AG04450 (cell line): ENCODE measurements around the gene RMC1. TPM values are rescaled to one million over a fixed set of nuclear protein-coding genes. Genes with fewer than 3 reads are reported as not detected.
"Not testable (repeated sequence)": the region's sequence is repeated elsewhere in the genome, so short reads cannot be mapped to it uniquely, and the experiment has no call there.

Experiments used
- CTCF ChIA-PET: fragments of 300-600, 350-600 bp; formaldehyde crosslinking; extraction: SDS; loops from one replicate; lab custom pipeline; 2022; ENCODE audit warnings: antibody characterized with exemption, inconsistent platforms; lab: Charles Lee
- POLR2A ChIA-PET: fragments of 350-600 bp; formaldehyde crosslinking; extraction: SDS; loops from one replicate; lab custom pipeline; 2021; ENCODE audit warnings: antibody characterized with exemption, inconsistent platforms; lab: Yijun Ruan, JAX
- DNase-seq: peaks from one replicate; pipeline ENCODE4 v3.0.0-alpha.2; 2011; ENCODE audit warnings: low read depth, low spot score
- H3K27ac ChIP-seq: one replicate; pipeline ENCODE4 v1.5.1; 2012; ENCODE audit warnings: low read depth, low read length, control low read depth
- H3K27me3 ChIP-seq: one replicate; pipeline ENCODE4 v1.6.0; 2012; ENCODE audit warnings: low read length; ENCODE audit not compliant: control insufficient read depth, insufficient read depth
- H3K4me3 ChIP-seq: 2 replicates; pipeline ENCODE4 v1.5.1; 2011; ENCODE audit warnings: mild to moderate bottlenecking, low read depth, low read length, control low read depth
- H3K9me3 ChIP-seq: 2 replicates; pipeline ENCODE4 v1.5.1; 2012; ENCODE audit warnings: low read length; ENCODE audit not compliant: control insufficient read depth, insufficient read depth
- polyA plus RNA-seq: library from polyadenylated mRNA; depleted of rRNA; stranded (reverse); fragments of >200 nt; gene quantifications from 2 replicates; pipeline ENCODE4 v1.2.3, GENCODE V29; 2011
- TF ChIP-seq, protein P1 (sequence below): IDR thresholded peaks from 2 replicates; pipeline ENCODE4 v1.5.1; 2011; ENCODE audit warnings: low read depth, low read length, control low read depth, inconsistent platforms

RMC1 gene
- polyA plus RNA-seq, 1 experiment: 16.3 TPM

GRCh38 chr18:23572570-23572969 is 69.3 kb downstream of the RMC1 start:
- POLR2A ChIA-PET: no interaction called here
- no peaks in the 10 kb centered on the region for H3K27me3 ChIP-seq
- DNase-seq: no peak
- H3K9me3 ChIP-seq: no peaks in the 10 kb centered on the region
- TF ChIP-seq, protein P1, sequence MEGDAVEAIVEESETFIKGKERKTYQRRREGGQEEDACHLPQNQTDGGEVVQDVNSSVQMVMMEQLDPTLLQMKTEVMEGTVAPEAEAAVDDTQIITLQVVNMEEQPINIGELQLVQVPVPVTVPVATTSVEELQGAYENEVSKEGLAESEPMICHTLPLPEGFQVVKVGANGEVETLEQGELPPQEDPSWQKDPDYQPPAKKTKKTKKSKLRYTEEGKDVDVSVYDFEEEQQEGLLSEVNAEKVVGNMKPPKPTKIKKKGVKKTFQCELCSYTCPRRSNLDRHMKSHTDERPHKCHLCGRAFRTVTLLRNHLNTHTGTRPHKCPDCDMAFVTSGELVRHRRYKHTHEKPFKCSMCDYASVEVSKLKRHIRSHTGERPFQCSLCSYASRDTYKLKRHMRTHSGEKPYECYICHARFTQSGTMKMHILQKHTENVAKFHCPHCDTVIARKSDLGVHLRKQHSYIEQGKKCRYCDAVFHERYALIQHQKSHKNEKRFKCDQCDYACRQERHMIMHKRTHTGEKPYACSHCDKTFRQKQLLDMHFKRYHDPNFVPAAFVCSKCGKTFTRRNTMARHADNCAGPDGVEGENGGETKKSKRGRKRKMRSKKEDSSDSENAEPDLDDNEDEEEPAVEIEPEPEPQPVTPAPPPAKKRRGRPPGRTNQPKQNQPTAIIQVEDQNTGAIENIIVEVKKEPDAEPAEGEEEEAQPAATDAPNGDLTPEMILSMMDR: no peak
- CTCF ChIA-PET: interaction anchor here (1.0 kb wide), 1 partner anchor 15 kb away, joined by 3 read pairs; no protein-coding TSS in a partner anchor
- no peak overlapping the region for H3K4me3 ChIP-seq
- no peak overlapping the region for H3K27ac ChIP-seq

DNA sequence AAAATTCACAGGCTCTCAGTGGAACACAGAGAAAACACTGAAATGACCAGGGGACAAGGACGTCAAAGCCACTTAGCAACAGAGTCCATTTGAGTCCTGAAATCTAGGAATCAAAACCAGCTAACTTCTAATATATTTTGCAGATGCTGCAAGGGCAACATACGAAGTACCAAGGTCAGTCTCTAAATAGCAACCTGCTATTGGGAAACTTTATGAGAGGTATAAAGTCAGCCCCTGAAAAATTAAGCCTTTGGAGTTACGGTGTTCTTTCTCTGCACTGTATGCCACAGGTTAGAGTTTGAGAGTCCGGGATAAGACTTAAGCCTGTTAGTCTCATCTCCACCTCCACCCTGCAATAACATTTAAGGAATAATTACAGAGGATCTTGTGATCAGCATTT is 69.7 kb downstream of the RMC1 start:
- TF ChIP-seq, protein P1: no peak
- no peak for DNase-seq
- H3K9me3 ChIP-seq: no peaks in the 10 kb centered on the region
- H3K27ac ChIP-seq: no peak overlapping the region
- CTCF ChIA-PET: no interaction called here
- POLR2A ChIA-PET: no interaction called here
- H3K27me3 ChIP-seq: peaks cover under 1% of the 10 kb centered on the region
- no peak overlapping the region for H3K4me3 ChIP-seq

DNA sequence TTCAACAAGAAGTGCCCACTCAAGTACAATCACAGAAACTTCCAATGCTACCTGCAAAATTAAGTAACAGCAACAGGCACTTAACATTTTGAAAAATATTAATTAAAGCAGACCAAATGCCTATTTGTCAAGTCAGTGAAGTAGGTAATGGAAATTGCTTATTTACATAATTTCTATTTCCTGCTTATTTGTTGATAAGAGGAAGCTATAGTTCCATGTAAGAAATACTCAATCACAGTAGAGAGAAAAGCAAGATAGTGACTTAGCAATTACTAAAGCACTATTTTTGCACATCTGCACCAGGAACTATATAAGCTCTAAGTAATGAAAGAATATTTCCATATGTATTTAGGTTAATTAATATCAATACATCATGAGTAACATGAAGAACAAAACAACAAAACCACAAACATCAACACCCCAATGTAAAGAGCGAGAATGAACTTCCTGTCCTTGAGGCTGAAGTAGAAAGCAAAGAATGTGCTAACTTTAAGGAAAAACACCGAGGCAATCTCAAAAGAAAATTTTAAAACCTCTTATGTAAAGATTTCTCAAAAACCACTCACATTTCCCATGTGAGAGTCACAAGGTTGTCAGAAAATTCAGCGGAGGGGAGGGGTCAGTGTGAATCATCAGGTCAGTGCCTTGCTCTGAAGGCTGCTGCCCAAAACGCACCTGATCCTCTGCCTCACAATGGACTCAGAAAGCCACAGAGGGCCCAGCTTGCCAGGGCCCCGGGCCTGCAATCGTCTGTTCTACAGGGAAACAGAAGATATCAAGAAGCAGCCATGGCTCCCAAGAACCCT is 70.5 kb downstream of the RMC1 start:
- Histone ChIP-seq H3K9me3 (no peaks in the 10 kb centered on the region), H3K27ac (no peak overlapping the region), H3K4me3 (no peak overlapping the region), H3K27me3 (peaks cover 8% of the 10 kb centered on the region)
- no peak for DNase-seq
- TF ChIP-seq, protein P1: no peak
- ChIA-PET CTCF (interaction anchor here (1.9 kb wide), 1 partner anchor 58 kb away, joined by 5 read pairs; no protein-coding TSS in a partner anchor), POLR2A (no interaction called here)

DNA sequence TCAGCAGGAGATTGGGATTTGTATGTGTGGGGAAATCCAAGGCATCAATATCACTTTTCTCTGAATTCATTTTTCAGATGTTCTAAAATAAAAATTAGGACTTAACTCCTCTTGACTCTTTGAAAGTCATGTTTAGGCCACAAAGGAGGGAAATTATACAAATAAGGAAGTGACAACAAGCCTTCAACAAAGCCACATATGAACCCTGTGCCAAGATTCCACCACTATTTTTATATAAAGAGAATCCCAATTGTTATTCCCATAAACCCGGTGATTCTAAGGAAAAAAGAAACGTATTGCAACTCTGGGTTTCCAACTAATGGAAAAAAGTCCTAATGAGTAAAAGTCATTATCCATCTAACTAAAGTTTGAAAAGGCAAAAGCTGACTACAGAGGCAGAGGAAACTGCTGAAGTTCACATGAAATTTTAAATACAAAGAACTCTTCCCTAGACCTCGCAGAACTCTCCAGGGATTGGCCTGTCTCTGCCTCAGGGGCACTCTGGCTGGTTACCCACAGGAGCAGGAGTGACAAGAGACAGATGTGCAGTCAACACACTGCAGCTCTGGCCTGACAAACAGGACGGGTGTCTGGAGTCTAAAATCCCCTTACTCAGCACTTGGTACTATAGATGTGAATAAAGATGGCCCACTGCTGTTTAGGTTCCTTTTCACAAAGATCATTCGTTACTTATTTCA is 71.4 kb downstream of the RMC1 start:
- POLR2A ChIA-PET: no interaction called here
- CTCF ChIA-PET: interaction anchor here (1.9 kb wide), 1 partner anchor 58 kb away, joined by 5 read pairs; no protein-coding TSS in a partner anchor
- TF ChIP-seq, protein P1: no peak
- no peak for DNase-seq
- Histone ChIP-seq H3K27me3 (peaks cover 9% of the 10 kb centered on the region), H3K27ac (no peak overlapping the region), H3K4me3 (no peak overlapping the region), H3K9me3 (no peaks in the 10 kb centered on the region)

DNA sequence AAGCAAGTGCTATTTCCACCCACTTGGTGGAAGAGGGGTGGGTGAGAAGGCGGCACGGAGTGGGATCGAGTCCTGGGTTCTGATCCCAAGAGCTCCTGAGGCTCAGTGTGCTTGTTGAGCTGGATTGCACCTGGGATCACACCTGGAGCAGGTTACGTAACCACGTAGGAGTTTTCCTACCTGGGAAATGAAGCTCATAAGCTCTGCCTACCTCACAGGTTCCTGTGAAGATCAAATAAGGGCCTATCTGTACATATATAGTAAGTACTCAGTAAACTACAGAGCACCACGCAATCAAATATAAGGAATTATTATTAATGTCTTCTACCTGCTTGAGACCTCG is 72.0 kb downstream of the RMC1 start:
- DNase-seq: no peak
- H3K4me3 ChIP-seq: no peak overlapping the region
- ChIA-PET POLR2A (no interaction called here), CTCF (interaction anchor here (1.9 kb wide), 1 partner anchor 59 kb away, joined by 5 read pairs; no protein-coding TSS in a partner anchor)
- peaks cover 9% of the 10 kb centered on the region for H3K27me3 ChIP-seq
- no peak overlapping the region for H3K27ac ChIP-seq
- H3K9me3 ChIP-seq: no peaks in the 10 kb centered on the region
- TF ChIP-seq, protein P1: no peak

- CTCF ChIA-PET, DNase-seq, H3K9me3 ChIP-seq, H3K27ac ChIP-seq, POLR2A ChIA-PET, H3K4me3 ChIP-seq: not testable (repeated sequence)
- H3K27me3 ChIP-seq: peaks cover 14% of the 10 kb centered on the region
These were observed 74.2 kb downstream of the RMC1 start for GRCh38 chr18:23577521-23577920.
